ENCODE data around the gene PDS5B. TPM values are rescaled to one million over a fixed set of nuclear protein-coding genes. Genes with fewer than 3 reads are reported as not detected.

PDS5B gene
- total RNA-seq, 2 donors from 2014 or later, result 14.7 to 16.2 TPM

DNA sequence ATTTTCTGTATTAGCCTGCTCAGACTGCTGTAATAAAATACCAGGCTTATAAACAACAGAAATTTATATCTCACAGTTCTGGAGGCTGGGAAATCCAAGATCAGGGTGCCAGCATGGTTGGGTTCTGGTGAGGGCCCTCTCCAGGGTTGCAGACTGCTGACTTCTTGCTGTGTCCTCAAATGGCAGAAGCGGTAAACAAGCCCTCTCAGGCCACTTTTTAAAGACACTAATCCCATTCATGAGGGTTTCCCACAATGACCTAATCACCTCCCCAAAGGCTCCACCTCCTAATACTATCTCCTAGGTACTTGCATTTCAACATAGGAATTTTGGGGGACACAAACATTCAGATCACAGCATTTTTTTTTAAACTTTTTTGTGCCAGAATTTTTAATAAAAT is 159.3 kb downstream of the PDS5B start:
- no peaks in the 10 kb centered on the region for H3K9me3 ChIP-seq

DNA sequence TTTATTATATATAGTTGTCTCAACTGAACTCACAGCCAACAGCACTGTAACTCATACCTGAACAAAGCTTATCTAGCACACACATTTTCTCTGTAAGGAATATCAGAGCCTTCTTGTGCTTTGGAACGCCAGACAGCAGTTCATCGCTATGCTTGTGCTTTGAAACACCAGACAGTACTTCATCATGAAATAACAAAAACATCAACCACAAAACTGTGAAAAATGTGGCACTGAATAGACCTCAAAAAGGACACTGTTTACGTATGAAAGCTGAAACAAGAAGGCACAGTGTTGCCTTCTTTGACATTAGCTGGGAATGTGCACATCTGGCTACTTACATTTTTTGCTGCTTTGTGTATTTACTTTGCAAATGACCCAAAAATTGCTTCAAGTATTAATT is 160.2 kb downstream of the PDS5B start:
- Histone ChIP-seq H3K9me3 (no peaks in the 10 kb centered on the region), H3K27ac (no peak overlapping the region), H3K27me3 (no peaks in the 10 kb centered on the region), H3K36me3 (peaks cover 11% of the 10 kb centered on the region), H3K4me1 (no peaks in the 10 kb centered on the region), H3K4me3 (no peak overlapping the region)
- TF ChIP-seq, protein P1, sequence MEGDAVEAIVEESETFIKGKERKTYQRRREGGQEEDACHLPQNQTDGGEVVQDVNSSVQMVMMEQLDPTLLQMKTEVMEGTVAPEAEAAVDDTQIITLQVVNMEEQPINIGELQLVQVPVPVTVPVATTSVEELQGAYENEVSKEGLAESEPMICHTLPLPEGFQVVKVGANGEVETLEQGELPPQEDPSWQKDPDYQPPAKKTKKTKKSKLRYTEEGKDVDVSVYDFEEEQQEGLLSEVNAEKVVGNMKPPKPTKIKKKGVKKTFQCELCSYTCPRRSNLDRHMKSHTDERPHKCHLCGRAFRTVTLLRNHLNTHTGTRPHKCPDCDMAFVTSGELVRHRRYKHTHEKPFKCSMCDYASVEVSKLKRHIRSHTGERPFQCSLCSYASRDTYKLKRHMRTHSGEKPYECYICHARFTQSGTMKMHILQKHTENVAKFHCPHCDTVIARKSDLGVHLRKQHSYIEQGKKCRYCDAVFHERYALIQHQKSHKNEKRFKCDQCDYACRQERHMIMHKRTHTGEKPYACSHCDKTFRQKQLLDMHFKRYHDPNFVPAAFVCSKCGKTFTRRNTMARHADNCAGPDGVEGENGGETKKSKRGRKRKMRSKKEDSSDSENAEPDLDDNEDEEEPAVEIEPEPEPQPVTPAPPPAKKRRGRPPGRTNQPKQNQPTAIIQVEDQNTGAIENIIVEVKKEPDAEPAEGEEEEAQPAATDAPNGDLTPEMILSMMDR (IDR thresholded peaks at IDR 0.05), result no peak
- no peak for DNase-seq (ENCODE audit: low spot score)

More for the DNA sequence above, 159.3 kb downstream of the PDS5B start:
- no peaks in the 10 kb centered on the region for H3K4me1 ChIP-seq
- no peak overlapping the region for H3K4me3 ChIP-seq
- TF ChIP-seq, protein P1 (IDR thresholded peaks at IDR 0.05), result no peak
- no peak overlapping the region for H3K27ac ChIP-seq
- H3K27me3 ChIP-seq, result no peaks in the 10 kb centered on the region
- no peak for DNase-seq (ENCODE audit: low spot score)
- peaks cover 11% of the 10 kb centered on the region for H3K36me3 ChIP-seq

DNA sequence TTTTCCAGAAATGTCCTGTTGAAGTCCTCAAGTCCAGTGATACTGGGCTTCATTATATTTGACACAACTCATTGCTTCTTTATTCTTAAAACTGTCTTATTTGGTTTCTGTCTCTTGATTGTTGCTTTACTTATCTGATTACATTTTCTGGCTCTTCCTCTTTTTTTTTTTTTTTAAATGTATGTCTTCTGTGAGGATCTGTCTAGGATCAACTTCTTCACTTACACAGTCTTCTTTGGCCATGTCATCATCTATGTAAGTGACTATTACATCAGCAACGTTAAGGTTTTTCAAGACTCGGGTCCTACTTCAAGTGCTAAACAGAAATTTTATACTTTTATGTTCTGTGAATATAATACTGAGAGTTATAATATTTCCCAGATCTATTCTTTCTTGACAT is 162.1 kb downstream of the PDS5B start:
- no peak overlapping the region for H3K4me3 ChIP-seq
- peaks cover 11% of the 10 kb centered on the region for H3K36me3 ChIP-seq
- H3K27ac ChIP-seq, result no peak overlapping the region
- TF ChIP-seq, protein P1 (IDR thresholded peaks at IDR 0.05), result no peak
- no peak for DNase-seq (ENCODE audit: low spot score)
- no peaks in the 10 kb centered on the region for H3K27me3 ChIP-seq
- H3K9me3 ChIP-seq, result no peaks in the 10 kb centered on the region
- H3K4me1 ChIP-seq, result no peaks in the 10 kb centered on the region

DNA sequence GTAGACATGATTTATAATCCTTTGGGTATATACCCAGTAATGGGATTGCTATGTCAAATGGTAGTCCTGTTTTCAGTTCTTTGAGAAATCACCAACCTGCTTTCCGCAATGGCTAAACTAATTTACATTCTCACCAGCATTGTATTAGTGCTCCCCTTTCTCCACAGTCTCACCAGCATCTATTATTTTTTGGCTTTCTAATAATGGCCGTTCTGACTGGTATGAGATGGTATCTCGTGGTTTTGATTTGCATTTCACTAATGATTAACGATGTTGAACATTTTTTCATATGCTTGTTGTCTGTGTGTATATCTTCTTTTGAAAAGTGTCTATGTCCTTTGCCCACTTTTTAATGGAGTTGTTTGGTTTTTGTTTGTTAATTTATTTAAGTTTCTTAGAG is 165.1 kb downstream of the PDS5B start:
- Histone ChIP-seq H3K4me1 (no peaks in the 10 kb centered on the region), H3K27me3 (no peaks in the 10 kb centered on the region), H3K9me3 (no peaks in the 10 kb centered on the region), H3K36me3 (peaks cover 4% of the 10 kb centered on the region), H3K27ac (no peak overlapping the region), H3K4me3 (no peak overlapping the region)
- no peak for DNase-seq (ENCODE audit: low spot score)
- TF ChIP-seq, protein P1 (IDR thresholded peaks at IDR 0.05), result no peak

- TF ChIP-seq, protein P1 (IDR thresholded peaks at IDR 0.05), result no peak
- Histone ChIP-seq H3K27me3 (no peaks in the 10 kb centered on the region), H3K9me3 (no peaks in the 10 kb centered on the region), H3K27ac (no peak overlapping the region), H3K4me3 (no peak overlapping the region), H3K4me1 (no peaks in the 10 kb centered on the region), H3K36me3 (no peaks in the 10 kb centered on the region)
- no peak for DNase-seq (ENCODE audit: low spot score)
Observed at GRCh38 chr13:32752311-32752710, 166.1 kb downstream of the PDS5B start.

DNA sequence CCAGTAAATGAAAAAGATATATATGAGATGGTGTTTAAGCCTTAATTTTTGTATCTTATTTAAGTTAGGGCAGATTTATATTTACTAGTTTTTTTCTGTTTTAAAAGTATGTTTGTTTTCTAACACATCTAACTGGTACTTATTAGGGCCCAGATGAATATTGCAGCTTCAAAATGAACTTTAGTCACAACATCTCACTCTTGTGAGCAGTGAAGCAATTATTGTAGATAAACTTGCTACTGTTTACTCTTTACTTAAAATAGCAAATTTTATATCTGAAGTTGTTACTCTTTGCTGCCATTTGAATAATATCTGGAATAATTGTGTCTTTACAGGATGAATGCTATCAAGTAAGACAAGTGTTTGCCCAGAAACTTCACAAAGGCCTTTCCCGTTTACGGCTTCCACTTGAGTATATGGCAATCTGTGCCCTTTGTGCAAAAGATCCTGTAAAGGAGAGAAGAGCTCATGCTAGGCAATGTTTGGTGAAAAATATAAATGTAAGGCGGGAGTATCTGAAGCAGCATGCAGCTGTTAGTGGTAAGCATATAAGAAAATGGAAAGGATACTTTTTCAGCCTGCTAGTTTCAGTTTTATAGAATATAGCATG is 166.8 kb downstream of the PDS5B start:
- no peak overlapping the region for H3K27ac ChIP-seq
- H3K4me3 ChIP-seq, result no peak overlapping the region
- no peaks in the 10 kb centered on the region for H3K4me1 ChIP-seq
- no peak for DNase-seq (ENCODE audit: low spot score)
- no peaks in the 10 kb centered on the region for H3K36me3 ChIP-seq
- TF ChIP-seq, protein P1 (IDR thresholded peaks at IDR 0.05), result no peak
- no peaks in the 10 kb centered on the region for H3K9me3 ChIP-seq
- no peaks in the 10 kb centered on the region for H3K27me3 ChIP-seq
